Left ventricle myocardium inferior (tissue), 1 donor: Measurements from ENCODE around the gene TCEA2. TPM values are rescaled to one million over a fixed set of nuclear protein-coding genes. Genes with fewer than 3 reads are reported as not detected.

Experiments
- DNase-seq: peaks from one replicate; pipeline ENCODE4 v3.0.0-alpha.2; 2020
- H3K27ac ChIP-seq: fragments of 200-600 bp; replicated peaks from 2 replicates; pipeline ENCODE4 v1.8.0; 2021
- H3K27me3 ChIP-seq: fragments of 200-600 bp; 2 replicates; pipeline ENCODE4 v1.8.0; 2021; ENCODE audit warnings: low read depth
- H3K36me3 ChIP-seq: fragments of 200-600 bp; 2 replicates; pipeline ENCODE4 v1.8.0; 2021
- H3K4me1 ChIP-seq: fragments of 200-600 bp; 2 replicates; pipeline ENCODE4 v1.8.0; 2021
- H3K4me3 ChIP-seq: fragments of 200-600 bp; 2 replicates; pipeline ENCODE4 v1.8.0; 2021; ENCODE audit warnings: mild to moderate bottlenecking, moderate library complexity
- H3K9me3 ChIP-seq: fragments of 200-600 bp; replicated peaks from 2 replicates; pipeline ENCODE4 v1.8.0; 2021
- CTCF ChIP-seq: fragments of 200-600 bp; IDR thresholded peaks from 2 replicates; pipeline ENCODE4 v1.8.0; 2021; ENCODE audit warnings: antibody characterized with exemption, mild to moderate bottlenecking, borderline replicate concordance
- intact Hi-C: fragments of 100-400 bp; cut with micrococcal nuclease; formaldehyde crosslinking; loops from one replicate; pipeline ENCODE4 v1.11.0; 2022
- total RNA-seq: library from RNA; stranded (reverse); fragmentation: NEBNext Ultra II Directional; extraction: Animal tissue kit (Norgen Biotek cat#: 25700); gene quantifications from one replicate; pipeline ENCODE4 v1.2.1, GENCODE V29; 2021
- donor health status: DM: no; HTN: yes; CAD: no; lungs with severe emphysema.

Gene TCEA2
- total RNA-seq, 1 donor from 2014 or later = 38.9 TPM

- Histone ChIP-seq H3K9me3 (no peaks in the 10 kb centered on the region), H3K4me1 (peaks cover 46% of the 10 kb centered on the region), H3K4me3 (peak overlapping the region; percentile 90), H3K36me3 (peaks cover under 1% of the 10 kb centered on the region), H3K27me3 (peaks cover 3% of the 10 kb centered on the region), H3K27ac (peak overlapping the region; percentile 85)
- intact Hi-C loops = no loop called here
- no peak for DNase-seq
- no peak for TF ChIP-seq CTCF
Observed at GRCh38 chr20:64078934-64079272, 15.9 kb downstream of the TCEA2 start.

GRCh38 chr20:64079273-64080012 lies 16.4 kb downstream of the TCEA2 start, which contains the start of gene RGS19:
RGS19 (minus strand) TSS chr20:64079518; CDS start chr20:64076886, 2,632 bp downstream.
- intact Hi-C loops = no loop called here
- peak; percentile 84 for DNase-seq
- Histone ChIP-seq H3K36me3 (no peaks in the 10 kb centered on the region), H3K4me3 (peak within 1 kb of the TSS; percentile 90), H3K27ac (peak within 1 kb of the TSS; percentile 85), H3K27me3 (peaks cover 8% of the 10 kb centered on the region), H3K9me3 (no peaks in the 10 kb centered on the region), H3K4me1 (peaks cover 51% of the 10 kb centered on the region)
- TF ChIP-seq CTCF = no peak

GRCh38 chr20:64080013-64080812 lies 17.2 kb downstream of the TCEA2 start, which contains the start of gene OPRL1:
OPRL1 (plus strand) TSS chr20:64080082; CDS start chr20:64092721, 12,639 bp downstream.
- no peaks in the 10 kb centered on the region for H3K9me3 ChIP-seq
- peaks cover 16% of the 10 kb centered on the region for H3K27me3 ChIP-seq
- DNase-seq = no peak
- H3K27ac ChIP-seq = peak within 1 kb of the TSS; percentile 85
- no peaks in the 10 kb centered on the region for H3K36me3 ChIP-seq
- no peak for TF ChIP-seq CTCF
- peaks cover 54% of the 10 kb centered on the region for H3K4me1 ChIP-seq
- intact Hi-C loops = no loop called here
- H3K4me3 ChIP-seq = peak within 1 kb of the TSS; percentile 90

- DNase-seq = no peak
- Histone ChIP-seq H3K27me3 (peaks cover 24% of the 10 kb centered on the region), H3K4me3 (peak overlapping the region; percentile 90), H3K9me3 (no peaks in the 10 kb centered on the region), H3K36me3 (no peaks in the 10 kb centered on the region), H3K4me1 (peaks cover 54% of the 10 kb centered on the region), H3K27ac (peak overlapping the region; percentile 85)
- TF ChIP-seq CTCF = no peak
- intact Hi-C loops = no loop called here
Observed at GRCh38 chr20:64080813-64081623, 18.0 kb downstream of the TCEA2 start.

GRCh38 chr20:64081624-64081964 lies 18.6 kb downstream of the TCEA2 start:
- no peak for TF ChIP-seq CTCF
- Histone ChIP-seq H3K4me1 (peaks cover 54% of the 10 kb centered on the region), H3K36me3 (no peaks in the 10 kb centered on the region), H3K4me3 (no peak overlapping the region), H3K9me3 (no peaks in the 10 kb centered on the region), H3K27me3 (peaks cover 30% of the 10 kb centered on the region), H3K27ac (no peak overlapping the region)
- DNase-seq = no peak
- intact Hi-C loops = no loop called here
